ENCODE measurements around the gene VTI1A.

Gene VTI1A

GRCh38 chr10:112811741-112812551, 364.9 kb downstream of the VTI1A start:
- DNase-seq (ENCODE audit: low spot score), result no peak

GRCh38 chr10:112812586-112812985, 365.6 kb downstream of the VTI1A start:
- no peak for DNase-seq (ENCODE audit: low spot score)

GRCh38 chr10:112813866-112814591, 367.0 kb downstream of the VTI1A start:
- DNase-seq (ENCODE audit: low spot score), result no peak

GRCh38 chr10:112815269-112816032, 368.4 kb downstream of the VTI1A start:
- DNase-seq (ENCODE audit: low spot score), result peak; percentile 52

- DNase-seq (ENCODE audit: low spot score), result no peak
Measured at GRCh38 chr10:112816033-112816430, 369.0 kb downstream of the VTI1A start.

- no peak for DNase-seq (ENCODE audit: low spot score)
Measured at GRCh38 chr10:112816891-112817290, 369.9 kb downstream of the VTI1A start.

- DNase-seq (ENCODE audit: low spot score), result no peak
Measured at GRCh38 chr10:112817981-112818777, 371.2 kb downstream of the VTI1A start.

GRCh38 chr10:112819231-112819630, 372.2 kb downstream of the VTI1A start:
- DNase-seq (ENCODE audit: low spot score), result no peak

- DNase-seq (ENCODE audit: low spot score), result no peak
Measured at GRCh38 chr10:112820320-112820719, 373.3 kb downstream of the VTI1A start.

- DNase-seq (ENCODE audit: low spot score), result no peak
Measured at GRCh38 chr10:112821038-112821437, 374.0 kb downstream of the VTI1A start.

GRCh38 chr10:112821663-112822062, 374.6 kb downstream of the VTI1A start:
- DNase-seq (ENCODE audit: low spot score), result no peak

- no peak for DNase-seq (ENCODE audit: low spot score)
Measured at GRCh38 chr10:112823007-112823406, 376.0 kb downstream of the VTI1A start.

- DNase-seq (ENCODE audit: low spot score), result no peak
Measured at GRCh38 chr10:112823604-112824003, 376.6 kb downstream of the VTI1A start.

- DNase-seq (ENCODE audit: low spot score), result no peak
Measured at GRCh38 chr10:112826018-112826697, 379.1 kb downstream of the VTI1A start.

- DNase-seq (ENCODE audit: low spot score), result no peak
Measured at GRCh38 chr10:112827086-112827485, 380.1 kb downstream of the VTI1A start.

GRCh38 chr10:112827951-112828350, 380.9 kb downstream of the VTI1A start:
- DNase-seq (ENCODE audit: low spot score), result no peak

- no peak for DNase-seq (ENCODE audit: low spot score)
Measured at GRCh38 chr10:112831859-112832258, 384.8 kb downstream of the VTI1A start.

- no peak for DNase-seq (ENCODE audit: low spot score)
Measured at GRCh38 chr10:112832361-112832878, 385.4 kb downstream of the VTI1A start.

GRCh38 chr10:112832959-112833358, 385.9 kb downstream of the VTI1A start:
- DNase-seq (ENCODE audit: low spot score), result no peak

GRCh38 chr10:112834751-112835181, 387.8 kb downstream of the VTI1A start:
- DNase-seq (ENCODE audit: low spot score), result no peak

- DNase-seq (ENCODE audit: low spot score), result no peak
Measured at GRCh38 chr10:112835217-112835715, 388.3 kb downstream of the VTI1A start.

Measured in HuH-7.5 (cell line).